ENCODE data around the gene RGL1. TPM values are rescaled to one million over a fixed set of nuclear protein-coding genes. Genes with fewer than 3 reads are reported as not detected.
A peak's percentile ranks its signal among the peaks of the same experiment; 100 is the strongest.

RGL1 gene
- total and polyA plus RNA-seq, 7 donors = 8.3 to 42.1 (median 23.8) TPM

GRCh38 chr1:183792300-183792699, 12.6 kb upstream of the RGL1 start:
- Histone ChIP-seq H3K9me3 (no peaks in the 10 kb centered on the region), H3K27ac (no peak overlapping the region), H3K4me1 (no peaks in the 10 kb centered on the region), H3K36me3 (no peaks in the 10 kb centered on the region), H3K4me3 (no peak overlapping the region), H3K27me3 (no peaks in the 10 kb centered on the region)
- intact Hi-C loops (cut with DNase I) = no loop called here
- WGBS, 2 donors = 68 to 82% methylated on average over 2 of the region's 2 CpGs
- DNase-seq = no peak
- TF ChIP-seq CTCF (IDR thresholded peaks at IDR 0.05) = no peak
- no peak for TF ChIP-seq POLR2A (IDR thresholded peaks at IDR 0.05)
- TF ChIP-seq POLR2AphosphoS5 (IDR thresholded peaks at IDR 0.05) = no peak

- Histone ChIP-seq H3K27ac (no peak overlapping the region), H3K9me3 (no peaks in the 10 kb centered on the region), H3K4me3 (no peak overlapping the region), H3K36me3 (no peaks in the 10 kb centered on the region), H3K4me1 (no peaks in the 10 kb centered on the region), H3K27me3 (no peaks in the 10 kb centered on the region)
- no peak for DNase-seq
- TF ChIP-seq CTCF (IDR thresholded peaks at IDR 0.05) (no peak), EP300 (IDR thresholded peaks at IDR 0.05) (no peak), POLR2AphosphoS5 (IDR thresholded peaks at IDR 0.05) (no peak), POLR2A (IDR thresholded peaks at IDR 0.05) (no peak)
- intact Hi-C loops (cut with DNase I) = no loop called here
- WGBS, 2 donors = 54 to 78% methylated on average over 1 of the region's 1 CpG
These were observed 10.8 kb upstream of the RGL1 start for GRCh38 chr1:183794088-183794487.

DNA sequence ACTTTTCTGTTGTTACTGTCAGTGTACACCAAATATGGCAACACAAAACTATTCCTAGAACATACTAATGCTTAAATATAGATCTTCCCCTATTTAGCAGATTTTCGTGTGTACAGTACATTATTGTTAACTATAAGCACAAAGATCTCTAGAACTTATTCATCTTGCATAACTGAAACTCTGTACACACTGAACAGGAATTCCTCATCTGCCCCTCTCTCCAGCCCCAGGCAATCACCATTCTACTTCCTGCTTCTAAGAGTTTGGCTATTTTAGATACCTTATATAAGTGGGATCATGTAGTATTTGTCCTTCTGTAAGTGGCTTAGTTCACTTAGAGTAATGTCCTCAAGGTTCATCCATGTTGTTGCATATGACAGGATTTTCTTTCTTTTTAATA, 4.5 kb upstream of the RGL1 start:
- H3K9me3 ChIP-seq = peaks cover 0 to 4% (median 2%) of the 10 kb centered on the region in 4 donors
- peaks cover 0 to 7% (median 2%) of the 10 kb centered on the region in 4 donors for H3K4me1 ChIP-seq
- TF ChIP-seq EP300 (IDR thresholded peaks at IDR 0.05) (no peak), POLR2A (IDR thresholded peaks at IDR 0.05) (no peak), CTCF (IDR thresholded peaks at IDR 0.05) (no peak), POLR2AphosphoS5 (IDR thresholded peaks at IDR 0.05) (no peak)
- no peaks in the 10 kb centered on the region for H3K27me3 ChIP-seq
- H3K4me3 ChIP-seq = no peak overlapping the region
- 76 to 84% methylated on average over 1 of the region's 1 CpG for WGBS, 2 donors
- no peaks in the 10 kb centered on the region for H3K36me3 ChIP-seq
- DNase-seq = no peak
- intact Hi-C loops (cut with DNase I) = no loop called here
- no peak overlapping the region for H3K27ac ChIP-seq

- Histone ChIP-seq H3K36me3 (no peaks in the 10 kb centered on the region), H3K4me1 (peaks cover 0 to 9% (median 5%) of the 10 kb centered on the region in 4 donors), H3K27me3 (no peaks in the 10 kb centered on the region), H3K9me3 (peaks cover 0 to 4% (median 2%) of the 10 kb centered on the region in 4 donors), H3K4me3 (no peak overlapping the region), H3K27ac (no peak overlapping the region)
- no peak for DNase-seq
- no peak for TF ChIP-seq POLR2AphosphoS5 (IDR thresholded peaks at IDR 0.05)
- TF ChIP-seq POLR2A (IDR thresholded peaks at IDR 0.05) = no peak
- no peak for TF ChIP-seq CTCF (IDR thresholded peaks at IDR 0.05)
- TF ChIP-seq EP300 (IDR thresholded peaks at IDR 0.05) = no peak
- 96 to 97% methylated on average over 2 of the region's 2 CpGs for WGBS, 2 donors
- intact Hi-C loops (cut with DNase I) = no loop called here
These were observed 3.3 kb upstream of the RGL1 start for GRCh38 chr1:183801649-183802048.

- peak overlapping the region; percentile 54 to 75 (median 66) for H3K4me3 ChIP-seq
- 48 to 70% methylated on average over 5 of the region's 5 CpGs for WGBS, 2 donors
- peaks cover 0 to 4% (median 2%) of the 10 kb centered on the region in 4 donors for H3K9me3 ChIP-seq
- peaks cover 0 to 37% (median 21%) of the 10 kb centered on the region in 4 donors for H3K4me1 ChIP-seq
- peak overlapping the region; percentile 83 to 94 (median 90) for H3K27ac ChIP-seq
- no peaks in the 10 kb centered on the region for H3K27me3 ChIP-seq
- no peak for DNase-seq
- TF ChIP-seq POLR2A (IDR thresholded peaks at IDR 0.05) = no peak
- no peak for TF ChIP-seq POLR2AphosphoS5 (IDR thresholded peaks at IDR 0.05)
- TF ChIP-seq CTCF (IDR thresholded peaks at IDR 0.05) = no peak
- no peak for TF ChIP-seq EP300 (IDR thresholded peaks at IDR 0.05)
- intact Hi-C loops (cut with DNase I) = loop anchor here (2.0 kb wide), 2 partner anchors 72 to 112 kb away; no protein-coding TSS in a partner anchor
- H3K36me3 ChIP-seq = peaks cover 0 to 3% (median 0%) of the 10 kb centered on the region in 4 donors
These were observed 533 bp upstream of the RGL1 start for GRCh38 chr1:183804387-183804786.

All from sigmoid colon (tissue), 7 donors.